Measurements from ENCODE around the gene A2M.

The A2M gene

GRCh38 chr12:9073076-9073475 is 42.6 kb downstream of the A2M start:
- no peak overlapping the region for H3K18ac ChIP-seq (ENCODE audit: low read length)
- no peaks in the 10 kb centered on the region for H3K79me2 ChIP-seq (ENCODE audit: control insufficient read depth, insufficient read depth, low read length)
- no peaks in the 10 kb centered on the region for H3K79me1 ChIP-seq (ENCODE audit: low read length)
- H4K5ac ChIP-seq (ENCODE audit: low read length), result no peak overlapping the region
- no peak overlapping the region for H4K8ac ChIP-seq (ENCODE audit: low read depth, low read length)
- H3K23ac ChIP-seq (ENCODE audit: low read length), result no peak overlapping the region
- H3K56ac ChIP-seq (ENCODE audit: low read length), result no peak overlapping the region
- no peaks in the 10 kb centered on the region for H3K36me3 ChIP-seq (ENCODE audit: control insufficient read depth, insufficient read depth, low read length)
- no peak overlapping the region for H2BK15ac ChIP-seq (replicated peaks; ENCODE audit: low read depth)
- H3K4me1 ChIP-seq (ENCODE audit: control insufficient read depth, low read depth, low read length), result no peaks in the 10 kb centered on the region
- no peak overlapping the region for H3K9ac ChIP-seq (ENCODE audit: low read length)
- H3K27ac ChIP-seq (ENCODE audit: low read depth, low read length), result no peak overlapping the region
- no peak overlapping the region for H3K4me3 ChIP-seq (ENCODE audit: low read length)
- DNase-seq, result no peak
- no peak overlapping the region for H2BK120ac ChIP-seq (ENCODE audit: low read depth, low read length)
- H2AK5ac ChIP-seq (ENCODE audit: low read length), result no peak overlapping the region
- H3K4me2 ChIP-seq (ENCODE audit: low read length), result no peak overlapping the region
- no peaks in the 10 kb centered on the region for H3K27me3 ChIP-seq (ENCODE audit: insufficient read depth, low read length, poor library complexity)
- H3K4ac ChIP-seq (ENCODE audit: low read depth, low read length), result no peak overlapping the region
- no peak overlapping the region for H2BK5ac ChIP-seq (ENCODE audit: low read length)

GRCh38 chr12:9072481-9073038 is 43.2 kb downstream of the A2M start:
- DNase-seq, result no peak
- Histone ChIP-seq H3K79me2 (ENCODE audit: control insufficient read depth, insufficient read depth, low read length) (no peaks in the 10 kb centered on the region), H2BK15ac (replicated peaks; ENCODE audit: low read depth) (no peak overlapping the region), H3K36me3 (ENCODE audit: control insufficient read depth, insufficient read depth, low read length) (no peaks in the 10 kb centered on the region), H3K18ac (ENCODE audit: low read length) (no peak overlapping the region), H2BK120ac (ENCODE audit: low read depth, low read length) (no peak overlapping the region), H3K9ac (ENCODE audit: low read length) (no peak overlapping the region), H2AK5ac (ENCODE audit: low read length) (no peak overlapping the region), H3K27ac (ENCODE audit: low read depth, low read length) (no peak overlapping the region), H4K8ac (ENCODE audit: low read depth, low read length) (no peak overlapping the region), H3K4me2 (ENCODE audit: low read length) (no peak overlapping the region), H3K27me3 (ENCODE audit: insufficient read depth, low read length, poor library complexity) (no peaks in the 10 kb centered on the region), H3K4me1 (ENCODE audit: control insufficient read depth, low read depth, low read length) (no peaks in the 10 kb centered on the region), H2BK5ac (ENCODE audit: low read length) (no peak overlapping the region), H3K79me1 (ENCODE audit: low read length) (no peaks in the 10 kb centered on the region), H3K56ac (ENCODE audit: low read length) (no peak overlapping the region), H4K5ac (ENCODE audit: low read length) (no peak overlapping the region), H3K4me3 (ENCODE audit: low read length) (no peak overlapping the region), H3K4ac (ENCODE audit: low read depth, low read length) (no peak overlapping the region), H3K23ac (ENCODE audit: low read length) (no peak overlapping the region)
- WGBS (ENCODE audit: extremely low coverage, insufficient coverage, low lambda C conversion rate), result no CpG with 5 or more reads among the region's 2 CpGs

- no peak overlapping the region for H3K9ac ChIP-seq (ENCODE audit: low read length)
- no peak overlapping the region for H3K18ac ChIP-seq (ENCODE audit: low read length)
Observed at GRCh38 chr12:9071969-9072368, 43.8 kb downstream of the A2M start.

GRCh38 chr12:9071518-9071917 is 44.2 kb downstream of the A2M start:
- no peak overlapping the region for H4K8ac ChIP-seq (ENCODE audit: low read depth, low read length)
- no peak overlapping the region for H3K23ac ChIP-seq (ENCODE audit: low read length)
- H3K27me3 ChIP-seq (ENCODE audit: insufficient read depth, low read length, poor library complexity), result no peaks in the 10 kb centered on the region
- H3K9ac ChIP-seq (ENCODE audit: low read length), result no peak overlapping the region
- H3K27ac ChIP-seq (ENCODE audit: low read depth, low read length), result no peak overlapping the region
- H2BK15ac ChIP-seq (replicated peaks; ENCODE audit: low read depth), result no peak overlapping the region
- no peak overlapping the region for H2BK120ac ChIP-seq (ENCODE audit: low read depth, low read length)
- no peak overlapping the region for H3K4ac ChIP-seq (ENCODE audit: low read depth, low read length)
- no peak overlapping the region for H3K4me2 ChIP-seq (ENCODE audit: low read length)
- H3K56ac ChIP-seq (ENCODE audit: low read length), result no peak overlapping the region
- no peak overlapping the region for H2AK5ac ChIP-seq (ENCODE audit: low read length)
- H3K36me3 ChIP-seq (ENCODE audit: control insufficient read depth, insufficient read depth, low read length), result no peaks in the 10 kb centered on the region
- no peak for DNase-seq
- no peaks in the 10 kb centered on the region for H3K79me2 ChIP-seq (ENCODE audit: control insufficient read depth, insufficient read depth, low read length)
- no peak overlapping the region for H2BK5ac ChIP-seq (ENCODE audit: low read length)
- H4K5ac ChIP-seq (ENCODE audit: low read length), result no peak overlapping the region
- no peak overlapping the region for H3K4me3 ChIP-seq (ENCODE audit: low read length)
- H3K79me1 ChIP-seq (ENCODE audit: low read length), result no peaks in the 10 kb centered on the region
- H3K18ac ChIP-seq (ENCODE audit: low read length), result no peak overlapping the region
- no peaks in the 10 kb centered on the region for H3K4me1 ChIP-seq (ENCODE audit: control insufficient read depth, low read depth, low read length)

More at GRCh38 chr12:9071969-9072368, 43.8 kb downstream of the A2M start:
- Histone ChIP-seq H3K36me3 (ENCODE audit: control insufficient read depth, insufficient read depth, low read length) (no peaks in the 10 kb centered on the region), H3K4me2 (ENCODE audit: low read length) (no peak overlapping the region), H3K23ac (ENCODE audit: low read length) (no peak overlapping the region), H3K27me3 (ENCODE audit: insufficient read depth, low read length, poor library complexity) (no peaks in the 10 kb centered on the region), H3K4me3 (ENCODE audit: low read length) (no peak overlapping the region), H3K56ac (ENCODE audit: low read length) (no peak overlapping the region), H4K8ac (ENCODE audit: low read depth, low read length) (no peak overlapping the region), H2AK5ac (ENCODE audit: low read length) (no peak overlapping the region), H3K27ac (ENCODE audit: low read depth, low read length) (no peak overlapping the region), H3K4me1 (ENCODE audit: control insufficient read depth, low read depth, low read length) (no peaks in the 10 kb centered on the region), H3K79me2 (ENCODE audit: control insufficient read depth, insufficient read depth, low read length) (no peaks in the 10 kb centered on the region), H3K79me1 (ENCODE audit: low read length) (no peaks in the 10 kb centered on the region), H2BK120ac (ENCODE audit: low read depth, low read length) (no peak overlapping the region), H2BK5ac (ENCODE audit: low read length) (no peak overlapping the region), H4K5ac (ENCODE audit: low read length) (no peak overlapping the region), H2BK15ac (replicated peaks; ENCODE audit: low read depth) (no peak overlapping the region), H3K4ac (ENCODE audit: low read depth, low read length) (no peak overlapping the region)
- no CpG with 5 or more reads among the region's 1 CpG for WGBS (ENCODE audit: extremely low coverage, insufficient coverage, low lambda C conversion rate)
- DNase-seq, result no peak

- Histone ChIP-seq H3K36me3 (ENCODE audit: control insufficient read depth, insufficient read depth, low read length) (no peaks in the 10 kb centered on the region), H2BK120ac (ENCODE audit: low read depth, low read length) (no peak overlapping the region), H2BK5ac (ENCODE audit: low read length) (no peak overlapping the region), H3K4me3 (ENCODE audit: low read length) (no peak overlapping the region), H3K9ac (ENCODE audit: low read length) (no peak overlapping the region), H3K56ac (ENCODE audit: low read length) (no peak overlapping the region), H3K23ac (ENCODE audit: low read length) (no peak overlapping the region), H4K5ac (ENCODE audit: low read length) (no peak overlapping the region), H4K8ac (ENCODE audit: low read depth, low read length) (no peak overlapping the region), H3K4ac (ENCODE audit: low read depth, low read length) (no peak overlapping the region), H3K79me1 (ENCODE audit: low read length) (no peaks in the 10 kb centered on the region), H3K27ac (ENCODE audit: low read depth, low read length) (no peak overlapping the region), H2BK15ac (replicated peaks; ENCODE audit: low read depth) (no peak overlapping the region), H3K27me3 (ENCODE audit: insufficient read depth, low read length, poor library complexity) (no peaks in the 10 kb centered on the region), H3K4me2 (ENCODE audit: low read length) (no peak overlapping the region), H3K4me1 (ENCODE audit: control insufficient read depth, low read depth, low read length) (no peaks in the 10 kb centered on the region), H3K18ac (ENCODE audit: low read length) (no peak overlapping the region), H3K79me2 (ENCODE audit: control insufficient read depth, insufficient read depth, low read length) (no peaks in the 10 kb centered on the region), H2AK5ac (ENCODE audit: low read length) (no peak overlapping the region)
- no peak for DNase-seq
- no CpG with 5 or more reads among the region's 5 CpGs for WGBS (ENCODE audit: extremely low coverage, insufficient coverage, low lambda C conversion rate)
Observed at GRCh38 chr12:9070351-9070750, 45.4 kb downstream of the A2M start.

- Histone ChIP-seq H3K79me1 (ENCODE audit: low read length) (no peaks in the 10 kb centered on the region), H3K4me1 (ENCODE audit: control insufficient read depth, low read depth, low read length) (no peaks in the 10 kb centered on the region), H3K79me2 (ENCODE audit: control insufficient read depth, insufficient read depth, low read length) (no peaks in the 10 kb centered on the region), H3K4ac (ENCODE audit: low read depth, low read length) (no peak overlapping the region), H3K27ac (ENCODE audit: low read depth, low read length) (no peak overlapping the region), H3K36me3 (ENCODE audit: control insufficient read depth, insufficient read depth, low read length) (no peaks in the 10 kb centered on the region), H4K5ac (ENCODE audit: low read length) (no peak overlapping the region), H3K56ac (ENCODE audit: low read length) (no peak overlapping the region), H4K8ac (ENCODE audit: low read depth, low read length) (no peak overlapping the region), H2BK5ac (ENCODE audit: low read length) (no peak overlapping the region), H3K27me3 (ENCODE audit: insufficient read depth, low read length, poor library complexity) (no peaks in the 10 kb centered on the region), H2AK5ac (ENCODE audit: low read length) (no peak overlapping the region), H3K4me2 (ENCODE audit: low read length) (no peak overlapping the region), H3K9ac (ENCODE audit: low read length) (no peak overlapping the region), H2BK120ac (ENCODE audit: low read depth, low read length) (no peak overlapping the region), H3K18ac (ENCODE audit: low read length) (no peak overlapping the region), H3K23ac (ENCODE audit: low read length) (no peak overlapping the region), H2BK15ac (replicated peaks; ENCODE audit: low read depth) (no peak overlapping the region), H3K4me3 (ENCODE audit: low read length) (no peak overlapping the region)
- no CpG with 5 or more reads among the region's 4 CpGs for WGBS (ENCODE audit: extremely low coverage, insufficient coverage, low lambda C conversion rate)
- no peak for DNase-seq
Observed at GRCh38 chr12:9068600-9068999, 47.1 kb downstream of the A2M start.

Data from mesendoderm (in vitro differentiated cells).